Superior temporal gyrus (tissue), 1 donor: Measurements from ENCODE around the gene SOX12.
A peak's percentile ranks its signal among the peaks of the same experiment; 100 is the strongest.
"Not testable (repeated sequence)": the region's sequence is repeated elsewhere in the genome, so short reads cannot be mapped to it uniquely, and the experiment has no call there.

Source experiments
- DNase-seq: peaks from one replicate; pipeline ENCODE4 v3.0.0-alpha.2; 2016; ENCODE audit errors: extremely low spot score

SOX12 gene

GRCh38 chr20:328975-329695 is 3.8 kb downstream of the SOX12 start:
- DNase-seq, result no peak

GRCh38 chr20:329851-330232 is 4.5 kb downstream of the SOX12 start:
- DNase-seq, result no peak

GRCh38 chr20:330233-331149 is 5.1 kb downstream of the SOX12 start:
- DNase-seq, result peak; percentile 83

GRCh38 chr20:334578-334977 is 9.2 kb downstream of the SOX12 start:
- no peak for DNase-seq

GRCh38 chr20:336040-336439 is 10.7 kb downstream of the SOX12 start:
- not testable (repeated sequence) for DNase-seq

GRCh38 chr20:341682-342081 is 16.3 kb downstream of the SOX12 start:
- DNase-seq, result no peak

GRCh38 chr20:343107-343506 is 17.8 kb downstream of the SOX12 start:
- DNase-seq, result no peak

GRCh38 chr20:346033-346639 is 20.8 kb downstream of the SOX12 start:
- DNase-seq, result no peak

- DNase-seq, result peak; percentile 36
Measured at GRCh38 chr20:346640-347316, 21.4 kb downstream of the SOX12 start, which contains the start of gene NRSN2. Gene NRSN2, plus strand, starts transcription at chr20:347111. Its CDS starts 2,533 bp downstream, at chr20:349644.

- DNase-seq, result no peak
Measured at GRCh38 chr20:347317-347639, 21.9 kb downstream of the SOX12 start.

GRCh38 chr20:347640-348484 is 22.5 kb downstream of the SOX12 start:
- DNase-seq, result peak; percentile 85

GRCh38 chr20:348972-349841 is 23.9 kb downstream of the SOX12 start:
- DNase-seq, result no peak

GRCh38 chr20:353166-353565 is 27.8 kb downstream of the SOX12 start:
- DNase-seq, result no peak

- peak; percentile 90 for DNase-seq
Measured at GRCh38 chr20:354298-354977, 29.1 kb downstream of the SOX12 start.

GRCh38 chr20:356154-356553 is 30.8 kb downstream of the SOX12 start:
- DNase-seq, result not testable (repeated sequence)

GRCh38 chr20:356745-357144 is 31.4 kb downstream of the SOX12 start:
- no peak for DNase-seq

GRCh38 chr20:358891-359555 is 33.7 kb downstream of the SOX12 start:
- no peak for DNase-seq

GRCh38 chr20:361561-361960 is 36.2 kb downstream of the SOX12 start:
- no peak for DNase-seq
